OCI-LY7 (cell line): ENCODE measurements around the gene DDX19B. TPM values are rescaled to one million over a fixed set of nuclear protein-coding genes. Genes with fewer than 3 reads are reported as not detected.
"Not testable (repeated sequence)": the region's sequence is repeated elsewhere in the genome, so short reads cannot be mapped to it uniquely, and the experiment has no call there.

Experiments used
- BruUV-seq: library from RNA; stranded (reverse); fragments of 400-500 nt; replicated peaks from 2 replicates; lab custom pipeline; 2021; lab: Mats Ljungman, UMichigan
- CTCF ChIA-PET: fragments of 300-600 bp; sonication (Branson Sonifier 250); formaldehyde crosslinking; loops from one replicate; lab custom pipeline; 2022; ENCODE audit warnings: antibody characterized with exemption; ENCODE audit not compliant: unreplicated experiment; lab: Charles Lee
- POLR2A ChIA-PET: fragments of 300-600 bp; sonication (Branson Sonifier 250); formaldehyde crosslinking; loops from one replicate; lab custom pipeline; 2022; ENCODE audit warnings: antibody characterized with exemption; lab: Charles Lee
- DNase-seq: peaks from one replicate; pipeline ENCODE4 v3.0.0-alpha.2; 2015; ENCODE audit warnings: low spot score
- H2AFZ ChIP-seq: fragments of 200-600 bp; sonication (generic), shearing (Covaris generic); 2 replicates; pipeline ENCODE4 v1.6.1; 2014; ENCODE audit warnings: mild to moderate bottlenecking, antibody characterized with exemption, low read length, moderate library complexity
- H3K27ac ChIP-seq: fragments of 200-600 bp; sonication (generic); 2 replicates; pipeline ENCODE4 v1.5.1; 2014; ENCODE audit warnings: mixed run types, low read depth, mild to moderate bottlenecking, moderate library complexity, low read length, inconsistent platforms; ENCODE audit not compliant: poor library complexity, severe bottlenecking
- H3K36me3 ChIP-seq: fragments of 200-600 bp; sonication (generic); 2 replicates; pipeline ENCODE4 v1.6.1; 2014; ENCODE audit warnings: mild to moderate bottlenecking, antibody characterized with exemption, low read length, moderate library complexity, mixed read lengths; ENCODE audit not compliant: insufficient read depth
- H3K4me1 ChIP-seq: fragments of 200-600 bp; sonication (generic); 2 replicates; pipeline ENCODE4 v1.5.1; 2014; ENCODE audit warnings: mild to moderate bottlenecking, low read length; ENCODE audit not compliant: insufficient read depth, poor library complexity, severe bottlenecking
- H3K4me2 ChIP-seq: fragments of 200-600 bp; sonication (generic); 2 replicates; pipeline ENCODE4 v1.6.1; 2014; ENCODE audit warnings: mild to moderate bottlenecking, low read length
- H3K4me3 ChIP-seq: fragments of 200-600 bp; sonication (generic); 2 replicates; pipeline ENCODE4 v1.5.1; 2014; ENCODE audit warnings: mild to moderate bottlenecking, low read depth, low read length; ENCODE audit not compliant: poor library complexity, severe bottlenecking
- H3K79me2 ChIP-seq: fragments of 200-600 bp; sonication (generic); 2 replicates; pipeline ENCODE4 v1.6.1; 2016; ENCODE audit warnings: low read depth, mild to moderate bottlenecking, low read length, moderate library complexity, mixed read lengths; ENCODE audit not compliant: insufficient read depth
- H3K9me2 ChIP-seq: fragments of 200-600 bp; sonication (generic); 2 replicates; pipeline ENCODE4 v1.6.1; 2016; ENCODE audit warnings: mild to moderate bottlenecking, low read length, mixed read lengths; ENCODE audit not compliant: insufficient read depth
- H3K9me3 ChIP-seq: fragments of 200-600 bp; sonication (generic); 2 replicates; pipeline ENCODE4 v1.6.1; 2014; ENCODE audit warnings: mild to moderate bottlenecking, mixed run types, low read length, mixed read lengths
- H4K20me1 ChIP-seq: fragments of 200-600 bp; sonication (generic); 2 replicates; pipeline ENCODE4 v1.6.1; 2014; ENCODE audit warnings: mild to moderate bottlenecking, antibody characterized with exemption, low read length, moderate library complexity, mixed read lengths; ENCODE audit not compliant: insufficient read depth
- EZH2phosphoT487 ChIP-seq: fragments of 200-600 bp; sonication (generic); IDR thresholded peaks from 2 replicates; pipeline ENCODE4 v1.6.1; 2018; ENCODE audit warnings: low read depth, borderline replicate concordance, mild to moderate bottlenecking, mixed run types, antibody characterized with exemption, low read length, moderate library complexity, mixed read lengths
- intact Hi-C: fragments of 100-400 bp; cut with micrococcal nuclease; formaldehyde crosslinking; loops from one replicate; pipeline ENCODE4 v1.10.0; 2022; ENCODE audit not compliant: unreplicated experiment
- total RNA-seq, 2 experiments: library from RNA; depleted of rRNA in 1 of 2; stranded (reverse); fragments of >200 nt in 1 of 2; shearing (Covaris generic) in 1 of 2; gene quantifications; 2 replicates each; pipeline ENCODE4 v1.2.3, GENCODE V29; 2014 to 2022
- TF ChIP-seq, protein P1 (sequence below): fragments of 200-600 bp; sonication (generic); conservative IDR thresholded peaks from 2 replicates; pipeline ENCODE4 v1.5.1; 2014; ENCODE audit warnings: mild to moderate bottlenecking, antibody characterized with exemption, low read length, moderate library complexity, mixed read lengths

Gene DDX19B
- total RNA-seq, 2 experiments from 2014 or later, result 18.7 to 22.8 TPM

DNA sequence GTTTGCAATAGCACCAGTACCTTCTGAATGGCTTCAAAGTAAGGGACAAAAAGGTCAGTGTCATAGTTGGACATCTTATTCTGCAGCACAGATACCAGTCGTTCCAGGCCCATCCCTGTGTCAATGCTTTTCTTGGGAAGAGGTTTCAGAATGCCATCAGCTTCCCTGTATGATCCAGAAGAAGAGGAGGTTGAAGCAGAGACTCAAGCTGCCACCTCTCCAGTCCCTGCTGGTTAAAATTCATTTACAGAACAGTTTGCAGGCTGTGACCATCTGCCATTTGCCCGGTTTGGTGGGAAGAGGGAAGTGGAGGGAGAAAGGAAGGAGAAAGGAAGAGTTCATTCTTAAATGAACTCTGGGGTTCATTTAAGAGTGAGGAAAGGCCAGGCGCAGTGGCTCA lies 28.8 kb upstream of the DDX19B start:
- Histone ChIP-seq H3K36me3 (peaks cover 98% of the 10 kb centered on the region), H3K9me3 (no peaks in the 10 kb centered on the region), H3K4me2 (no peak overlapping the region), H3K27ac (no peak overlapping the region), H3K9me2 (no peaks in the 10 kb centered on the region), H3K79me2 (peaks cover 8% of the 10 kb centered on the region; the same call in 1 of the 2 replicates), H2AFZ (no peak overlapping the region), H3K4me3 (no peak overlapping the region), H4K20me1 (peaks cover 7% of the 10 kb centered on the region; the same call in 1 of the 2 replicates), H3K4me1 (no peaks in the 10 kb centered on the region)
- no TSS peak for BruUV-seq
- no peak for DNase-seq
- POLR2A ChIA-PET, result interaction anchor here (0.7 kb wide), 1 partner anchor 18 kb away, joined by 4 read pairs; no protein-coding TSS in a partner anchor
- intact Hi-C loops, result no loop called here
- TF ChIP-seq, protein P1, sequence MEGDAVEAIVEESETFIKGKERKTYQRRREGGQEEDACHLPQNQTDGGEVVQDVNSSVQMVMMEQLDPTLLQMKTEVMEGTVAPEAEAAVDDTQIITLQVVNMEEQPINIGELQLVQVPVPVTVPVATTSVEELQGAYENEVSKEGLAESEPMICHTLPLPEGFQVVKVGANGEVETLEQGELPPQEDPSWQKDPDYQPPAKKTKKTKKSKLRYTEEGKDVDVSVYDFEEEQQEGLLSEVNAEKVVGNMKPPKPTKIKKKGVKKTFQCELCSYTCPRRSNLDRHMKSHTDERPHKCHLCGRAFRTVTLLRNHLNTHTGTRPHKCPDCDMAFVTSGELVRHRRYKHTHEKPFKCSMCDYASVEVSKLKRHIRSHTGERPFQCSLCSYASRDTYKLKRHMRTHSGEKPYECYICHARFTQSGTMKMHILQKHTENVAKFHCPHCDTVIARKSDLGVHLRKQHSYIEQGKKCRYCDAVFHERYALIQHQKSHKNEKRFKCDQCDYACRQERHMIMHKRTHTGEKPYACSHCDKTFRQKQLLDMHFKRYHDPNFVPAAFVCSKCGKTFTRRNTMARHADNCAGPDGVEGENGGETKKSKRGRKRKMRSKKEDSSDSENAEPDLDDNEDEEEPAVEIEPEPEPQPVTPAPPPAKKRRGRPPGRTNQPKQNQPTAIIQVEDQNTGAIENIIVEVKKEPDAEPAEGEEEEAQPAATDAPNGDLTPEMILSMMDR, result no peak
- TF ChIP-seq EZH2phosphoT487, result no peak
- CTCF ChIA-PET, result no interaction called here

DNA sequence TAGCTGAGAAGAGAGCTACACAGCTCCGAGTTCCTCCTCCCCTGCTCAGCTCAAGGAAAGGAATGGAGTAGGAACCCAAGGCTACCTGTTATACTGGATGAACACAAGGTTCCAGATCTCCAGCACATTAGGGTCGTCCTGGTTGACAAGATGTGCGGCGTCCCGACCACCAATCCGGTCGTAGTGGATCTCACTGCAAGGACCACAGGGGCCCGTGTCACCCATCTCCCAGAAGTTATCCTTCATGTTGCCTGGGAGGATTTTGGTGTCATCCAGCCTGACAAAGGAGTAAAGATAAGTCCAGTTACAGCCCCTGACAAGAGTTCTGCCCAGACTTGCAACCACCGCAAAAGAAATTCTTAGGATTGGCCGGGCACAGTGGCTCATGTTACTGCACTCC lies 27.3 kb upstream of the DDX19B start:
- no TSS peak for BruUV-seq
- H3K79me2 ChIP-seq, result peaks cover 8% of the 10 kb centered on the region; the same call in 1 of the 2 replicates
- peaks cover 7% of the 10 kb centered on the region; the same call in 1 of the 2 replicates for H4K20me1 ChIP-seq
- POLR2A ChIA-PET, result interaction anchor here (1.0 to 1.7 kb wide), 2 partner anchors 14 to 17 kb away, joined by 5 to 9 read pairs; partner anchors contain the start of gene AARS1
- TF ChIP-seq, protein P1, result no peak
- TF ChIP-seq EZH2phosphoT487, result no peak
- DNase-seq, result no peak
- no peaks in the 10 kb centered on the region for H3K4me1 ChIP-seq
- H3K9me3 ChIP-seq, result no peaks in the 10 kb centered on the region
- CTCF ChIA-PET, result no interaction called here
- H3K36me3 ChIP-seq, result peaks cover 100% of the 10 kb centered on the region
- intact Hi-C loops, result no loop called here
- H3K4me2 ChIP-seq, result no peak overlapping the region
- H3K4me3 ChIP-seq, result no peak overlapping the region
- no peaks in the 10 kb centered on the region for H3K9me2 ChIP-seq
- H2AFZ ChIP-seq, result no peak overlapping the region
- no peak overlapping the region for H3K27ac ChIP-seq

DNA sequence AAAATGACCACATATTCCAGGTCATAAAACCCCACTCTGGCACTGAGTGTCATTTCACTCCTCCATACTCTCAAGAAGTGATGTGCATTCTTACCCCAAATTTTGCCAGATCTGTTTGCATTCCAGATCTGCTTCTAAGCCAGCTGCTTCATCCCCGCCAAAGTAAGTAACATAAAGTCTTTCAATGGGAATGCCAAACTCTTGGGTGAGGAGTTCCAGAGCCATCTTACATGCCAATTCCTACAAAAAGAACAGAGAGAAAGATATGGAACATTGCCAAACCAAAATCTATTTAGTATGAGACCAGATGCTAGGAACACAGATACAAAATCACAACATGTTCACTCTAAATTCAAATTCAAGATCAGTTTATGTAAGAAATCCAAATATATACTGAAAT lies 22.6 kb upstream of the DDX19B start:
- no peak for TF ChIP-seq EZH2phosphoT487
- TF ChIP-seq, protein P1, result no peak
- Histone ChIP-seq H3K4me1 (no peaks in the 10 kb centered on the region), H4K20me1 (no peaks in the 10 kb centered on the region; the same call in 1 of the 2 replicates), H3K27ac (no peak overlapping the region), H3K4me3 (no peak overlapping the region), H3K36me3 (peaks cover 99% of the 10 kb centered on the region), H3K4me2 (no peak overlapping the region), H3K9me3 (no peaks in the 10 kb centered on the region), H3K9me2 (no peaks in the 10 kb centered on the region), H2AFZ (no peak overlapping the region), H3K79me2 (peaks cover 37% of the 10 kb centered on the region)
- DNase-seq, result no peak
- intact Hi-C loops, result no loop called here
- ChIA-PET POLR2A (no interaction called here), CTCF (no interaction called here)
- BruUV-seq, result no TSS peak

DNA sequence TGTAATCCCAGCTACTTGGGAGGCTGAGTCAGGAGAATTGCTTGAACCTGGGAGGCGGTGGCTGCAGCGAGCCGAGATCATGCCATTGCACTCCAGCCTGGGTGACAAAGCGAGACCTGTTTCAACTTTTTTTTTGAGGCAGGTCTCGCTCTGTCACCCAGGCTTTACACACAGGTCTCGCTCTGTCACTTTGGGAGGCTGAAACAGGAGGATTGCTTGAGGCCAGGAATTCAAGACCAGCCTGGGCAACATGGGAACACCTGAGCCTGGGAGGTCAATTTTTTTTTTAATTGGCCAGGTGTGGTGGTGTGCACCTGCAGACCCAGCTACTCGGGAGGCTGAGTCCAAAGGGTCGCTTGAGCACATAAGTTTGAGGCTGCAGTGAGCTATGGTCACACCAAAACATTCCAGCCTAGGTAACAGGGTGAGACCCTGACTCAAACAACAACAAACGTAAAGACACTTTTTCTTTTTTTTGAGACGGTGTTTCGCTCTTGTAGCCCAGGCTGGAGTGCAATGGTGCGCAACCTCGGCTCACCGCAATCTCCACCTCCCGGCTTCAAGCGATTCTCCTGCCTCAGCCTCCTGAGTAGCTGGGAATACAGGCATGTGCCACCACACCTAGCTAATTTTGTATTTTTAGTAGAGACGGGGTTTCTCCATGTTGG lies 11.5 kb upstream of the DDX19B start:
- CTCF ChIA-PET, H4K20me1 ChIP-seq, H3K9me2 ChIP-seq, H2AFZ ChIP-seq, intact Hi-C loops, BruUV-seq, H3K9me3 ChIP-seq: not testable (repeated sequence)
- peaks cover 22% of the 10 kb centered on the region for H3K4me1 ChIP-seq
- H3K79me2 ChIP-seq, result peaks cover 57% of the 10 kb centered on the region
- H3K4me3 ChIP-seq, result peak overlapping the region; percentile 83
- peak overlapping the region; percentile 85 for H3K27ac ChIP-seq
- peak overlapping the region; percentile 60 for H3K4me2 ChIP-seq
- peaks cover 51% of the 10 kb centered on the region for H3K36me3 ChIP-seq
- peak; percentile 20 for DNase-seq
- POLR2A ChIA-PET, result interaction anchor here (0.7 to 2.5 kb wide), 6 partner anchors 11 to 1094 kb away, joined by 3 to 27 read pairs (median 5); partner anchors contain the start of gene DDX19B
